Measurements from ENCODE around the gene IQGAP2. TPM values are rescaled to one million over a fixed set of nuclear protein-coding genes. Genes with fewer than 3 reads are reported as not detected.

The IQGAP2 gene
- total RNA-seq, 1 donor, result 0.36 TPM

DNA sequence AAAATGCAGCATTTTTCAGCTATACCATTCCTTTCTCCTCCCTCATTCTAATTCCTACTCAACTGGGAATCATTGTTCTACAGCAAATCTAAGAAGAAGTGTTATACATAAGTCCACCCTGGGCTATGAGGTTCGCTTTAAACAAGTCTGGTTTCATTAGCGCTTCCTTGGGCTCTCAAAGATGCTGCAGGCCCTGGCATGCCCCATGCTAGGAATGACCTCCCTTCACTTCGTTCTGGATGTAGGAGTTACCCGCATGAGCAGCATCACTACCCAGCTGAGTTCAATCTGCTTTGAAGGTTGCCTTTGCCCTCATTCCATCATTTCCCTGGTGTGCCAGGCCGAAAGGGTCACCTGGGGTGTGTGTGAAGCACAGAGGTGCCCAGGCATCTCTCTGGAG, 348.2 kb downstream of the IQGAP2 start:
- Histone ChIP-seq H3K4me3 (ENCODE audit: insufficient read depth, low read length) (no peak overlapping the region), H3K79me2 (ENCODE audit: insufficient read depth, low read length) (no peaks in the 10 kb centered on the region), H3K4me1 (ENCODE audit: insufficient read depth, low read length) (no peaks in the 10 kb centered on the region), H4K20me1 (ENCODE audit: insufficient read depth, low read length) (no peaks in the 10 kb centered on the region), H3K9me3 (ENCODE audit: low read depth, low read length) (no peaks in the 10 kb centered on the region), H3K4me2 (ENCODE audit: insufficient read depth, low read length) (no peak overlapping the region), H3K27me3 (ENCODE audit: insufficient read depth, low read length) (no peaks in the 10 kb centered on the region), H3K36me3 (ENCODE audit: insufficient read depth, low read length) (no peaks in the 10 kb centered on the region), H2AFZ (ENCODE audit: low read length) (no peak overlapping the region), H3K27ac (ENCODE audit: low read depth, low read length) (no peak overlapping the region)
- TF ChIP-seq, protein P1, sequence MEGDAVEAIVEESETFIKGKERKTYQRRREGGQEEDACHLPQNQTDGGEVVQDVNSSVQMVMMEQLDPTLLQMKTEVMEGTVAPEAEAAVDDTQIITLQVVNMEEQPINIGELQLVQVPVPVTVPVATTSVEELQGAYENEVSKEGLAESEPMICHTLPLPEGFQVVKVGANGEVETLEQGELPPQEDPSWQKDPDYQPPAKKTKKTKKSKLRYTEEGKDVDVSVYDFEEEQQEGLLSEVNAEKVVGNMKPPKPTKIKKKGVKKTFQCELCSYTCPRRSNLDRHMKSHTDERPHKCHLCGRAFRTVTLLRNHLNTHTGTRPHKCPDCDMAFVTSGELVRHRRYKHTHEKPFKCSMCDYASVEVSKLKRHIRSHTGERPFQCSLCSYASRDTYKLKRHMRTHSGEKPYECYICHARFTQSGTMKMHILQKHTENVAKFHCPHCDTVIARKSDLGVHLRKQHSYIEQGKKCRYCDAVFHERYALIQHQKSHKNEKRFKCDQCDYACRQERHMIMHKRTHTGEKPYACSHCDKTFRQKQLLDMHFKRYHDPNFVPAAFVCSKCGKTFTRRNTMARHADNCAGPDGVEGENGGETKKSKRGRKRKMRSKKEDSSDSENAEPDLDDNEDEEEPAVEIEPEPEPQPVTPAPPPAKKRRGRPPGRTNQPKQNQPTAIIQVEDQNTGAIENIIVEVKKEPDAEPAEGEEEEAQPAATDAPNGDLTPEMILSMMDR (IDR thresholded peaks at IDR 0.05; ENCODE audit: extremely low read depth, low read depth, low read length), result no peak
- DNase-seq (ENCODE audit: insufficient read length, low spot score, missing footprints), result no peak

GRCh38 chr5:76754668-76755078, 351.6 kb downstream of the IQGAP2 start:
- Histone ChIP-seq H3K36me3 (ENCODE audit: insufficient read depth, low read length) (no peaks in the 10 kb centered on the region), H3K79me2 (ENCODE audit: insufficient read depth, low read length) (no peaks in the 10 kb centered on the region), H3K4me2 (ENCODE audit: insufficient read depth, low read length) (no peak overlapping the region), H2AFZ (ENCODE audit: low read length) (no peak overlapping the region), H3K4me1 (ENCODE audit: insufficient read depth, low read length) (no peaks in the 10 kb centered on the region), H3K9me3 (ENCODE audit: low read depth, low read length) (no peaks in the 10 kb centered on the region), H3K27me3 (ENCODE audit: insufficient read depth, low read length) (no peaks in the 10 kb centered on the region), H3K4me3 (ENCODE audit: insufficient read depth, low read length) (no peak overlapping the region), H4K20me1 (ENCODE audit: insufficient read depth, low read length) (no peaks in the 10 kb centered on the region), H3K27ac (ENCODE audit: low read depth, low read length) (no peak overlapping the region)
- no peak for DNase-seq (ENCODE audit: insufficient read length, low spot score, missing footprints)
- TF ChIP-seq, protein P1 (IDR thresholded peaks at IDR 0.05; ENCODE audit: extremely low read depth, low read depth, low read length), result no peak

DNA sequence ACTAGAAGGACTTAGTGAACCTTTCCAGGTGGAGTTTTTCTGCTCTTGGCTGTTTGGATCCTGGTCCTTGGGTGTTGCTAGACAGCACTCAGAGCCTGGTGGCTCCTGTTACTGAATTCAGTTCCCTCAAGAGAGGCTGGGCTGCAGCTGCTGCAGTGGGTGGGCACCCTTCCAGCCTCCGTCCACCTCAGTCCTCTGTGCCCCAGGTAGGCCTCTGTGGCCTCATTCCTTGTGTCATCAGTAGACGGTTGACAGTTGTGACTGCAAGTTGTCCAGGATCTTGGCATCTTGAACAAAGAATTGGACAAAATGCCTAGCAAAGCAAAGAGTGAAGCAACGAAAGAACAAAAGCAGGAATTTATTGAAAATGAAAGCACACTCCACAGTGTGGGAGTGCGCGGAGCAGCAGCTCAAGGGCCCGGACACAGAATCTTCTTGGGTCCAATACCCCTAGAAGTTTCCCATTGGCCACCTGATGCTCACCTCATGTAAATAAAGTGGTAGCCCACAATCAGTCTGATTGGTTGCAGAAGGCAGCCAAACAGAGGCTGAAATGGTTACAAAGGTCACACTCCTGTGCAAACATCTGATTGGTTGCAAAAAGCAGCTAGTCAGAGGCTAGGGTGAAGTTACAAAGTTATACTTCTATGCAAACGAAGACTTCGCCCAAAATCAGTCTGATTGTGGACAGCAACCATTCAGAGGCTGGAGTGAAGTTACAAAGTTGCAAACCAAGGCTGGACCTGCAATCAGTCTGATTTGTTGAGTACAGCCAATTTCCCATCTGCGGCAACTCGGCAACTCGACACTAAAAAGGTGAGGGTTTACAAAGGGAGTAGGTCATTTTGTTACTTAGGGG, 352.9 kb downstream of the IQGAP2 start:
- H3K27ac ChIP-seq (ENCODE audit: low read depth, low read length), result no peak overlapping the region
- no peaks in the 10 kb centered on the region for H3K79me2 ChIP-seq (ENCODE audit: insufficient read depth, low read length)
- no peaks in the 10 kb centered on the region for H4K20me1 ChIP-seq (ENCODE audit: insufficient read depth, low read length)
- no peak overlapping the region for H2AFZ ChIP-seq (ENCODE audit: low read length)
- TF ChIP-seq, protein P1 (IDR thresholded peaks at IDR 0.05; ENCODE audit: extremely low read depth, low read depth, low read length), result no peak
- no peaks in the 10 kb centered on the region for H3K9me3 ChIP-seq (ENCODE audit: low read depth, low read length)
- no peak for DNase-seq (ENCODE audit: insufficient read length, low spot score, missing footprints)
- no peaks in the 10 kb centered on the region for H3K36me3 ChIP-seq (ENCODE audit: insufficient read depth, low read length)
- no peak overlapping the region for H3K4me2 ChIP-seq (ENCODE audit: insufficient read depth, low read length)
- no peaks in the 10 kb centered on the region for H3K4me1 ChIP-seq (ENCODE audit: insufficient read depth, low read length)
- H3K27me3 ChIP-seq (ENCODE audit: insufficient read depth, low read length), result no peaks in the 10 kb centered on the region
- H3K4me3 ChIP-seq (ENCODE audit: insufficient read depth, low read length), result no peak overlapping the region

- no peaks in the 10 kb centered on the region for H3K9me3 ChIP-seq (ENCODE audit: low read depth, low read length)
- no peak for DNase-seq (ENCODE audit: insufficient read length, low spot score, missing footprints)
- no peak overlapping the region for H3K4me2 ChIP-seq (ENCODE audit: insufficient read depth, low read length)
- no peaks in the 10 kb centered on the region for H3K27me3 ChIP-seq (ENCODE audit: insufficient read depth, low read length)
- H3K4me1 ChIP-seq (ENCODE audit: insufficient read depth, low read length), result no peaks in the 10 kb centered on the region
- TF ChIP-seq, protein P1 (IDR thresholded peaks at IDR 0.05; ENCODE audit: extremely low read depth, low read depth, low read length), result no peak
- H3K4me3 ChIP-seq (ENCODE audit: insufficient read depth, low read length), result no peak overlapping the region
- no peaks in the 10 kb centered on the region for H4K20me1 ChIP-seq (ENCODE audit: insufficient read depth, low read length)
- no peaks in the 10 kb centered on the region for H3K36me3 ChIP-seq (ENCODE audit: insufficient read depth, low read length)
- H3K27ac ChIP-seq (ENCODE audit: low read depth, low read length), result no peak overlapping the region
- H2AFZ ChIP-seq (ENCODE audit: low read length), result no peak overlapping the region
- H3K79me2 ChIP-seq (ENCODE audit: insufficient read depth, low read length), result no peaks in the 10 kb centered on the region
These were observed 354.0 kb downstream of the IQGAP2 start for GRCh38 chr5:76757049-76757448.

Measured in osteoblast (primary cell).